ENCODE results near the gene MIDN. TPM values are rescaled to one million over a fixed set of nuclear protein-coding genes. Genes with fewer than 3 reads are reported as not detected.

The MIDN gene
- total RNA-seq, 1 donor from 2014 or later: 193 TPM

GRCh38 chr19:1293782-1294604 is 45.6 kb downstream of the MIDN start:
- DNase-seq (ENCODE audit: low spot score, unreplicated experiment): no peak
- H3K4me1 Mint-ChIP-seq (ENCODE audit: low read depth): no peaks in the 10 kb centered on the region
- TF ChIP-seq, protein P1, sequence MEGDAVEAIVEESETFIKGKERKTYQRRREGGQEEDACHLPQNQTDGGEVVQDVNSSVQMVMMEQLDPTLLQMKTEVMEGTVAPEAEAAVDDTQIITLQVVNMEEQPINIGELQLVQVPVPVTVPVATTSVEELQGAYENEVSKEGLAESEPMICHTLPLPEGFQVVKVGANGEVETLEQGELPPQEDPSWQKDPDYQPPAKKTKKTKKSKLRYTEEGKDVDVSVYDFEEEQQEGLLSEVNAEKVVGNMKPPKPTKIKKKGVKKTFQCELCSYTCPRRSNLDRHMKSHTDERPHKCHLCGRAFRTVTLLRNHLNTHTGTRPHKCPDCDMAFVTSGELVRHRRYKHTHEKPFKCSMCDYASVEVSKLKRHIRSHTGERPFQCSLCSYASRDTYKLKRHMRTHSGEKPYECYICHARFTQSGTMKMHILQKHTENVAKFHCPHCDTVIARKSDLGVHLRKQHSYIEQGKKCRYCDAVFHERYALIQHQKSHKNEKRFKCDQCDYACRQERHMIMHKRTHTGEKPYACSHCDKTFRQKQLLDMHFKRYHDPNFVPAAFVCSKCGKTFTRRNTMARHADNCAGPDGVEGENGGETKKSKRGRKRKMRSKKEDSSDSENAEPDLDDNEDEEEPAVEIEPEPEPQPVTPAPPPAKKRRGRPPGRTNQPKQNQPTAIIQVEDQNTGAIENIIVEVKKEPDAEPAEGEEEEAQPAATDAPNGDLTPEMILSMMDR (IDR thresholded peaks at IDR 0.05; ENCODE audit: unreplicated experiment): no peak
- peaks cover 3% of the 10 kb centered on the region for H3K36me3 Mint-ChIP-seq (ENCODE audit: insufficient read depth)
- H3K9me3 Mint-ChIP-seq (ENCODE audit: low read depth): no peaks in the 10 kb centered on the region
- no peak overlapping the region for H3K4me3 Mint-ChIP-seq (ENCODE audit: low read depth)
- H3K27ac Mint-ChIP-seq: no peak overlapping the region
- no peaks in the 10 kb centered on the region for H3K27me3 Mint-ChIP-seq

- H3K27ac Mint-ChIP-seq: no peak overlapping the region
- H3K4me3 Mint-ChIP-seq (ENCODE audit: low read depth): no peak overlapping the region
- no peak for DNase-seq (ENCODE audit: low spot score, unreplicated experiment)
- TF ChIP-seq, protein P1 (IDR thresholded peaks at IDR 0.05; ENCODE audit: unreplicated experiment): no peak
- H3K4me1 Mint-ChIP-seq (ENCODE audit: low read depth): no peaks in the 10 kb centered on the region
- H3K9me3 Mint-ChIP-seq (ENCODE audit: low read depth): no peaks in the 10 kb centered on the region
- peaks cover 3% of the 10 kb centered on the region for H3K36me3 Mint-ChIP-seq (ENCODE audit: insufficient read depth)
- no peaks in the 10 kb centered on the region for H3K27me3 Mint-ChIP-seq
Measured at GRCh38 chr19:1294688-1295087, 46.3 kb downstream of the MIDN start.

DNA sequence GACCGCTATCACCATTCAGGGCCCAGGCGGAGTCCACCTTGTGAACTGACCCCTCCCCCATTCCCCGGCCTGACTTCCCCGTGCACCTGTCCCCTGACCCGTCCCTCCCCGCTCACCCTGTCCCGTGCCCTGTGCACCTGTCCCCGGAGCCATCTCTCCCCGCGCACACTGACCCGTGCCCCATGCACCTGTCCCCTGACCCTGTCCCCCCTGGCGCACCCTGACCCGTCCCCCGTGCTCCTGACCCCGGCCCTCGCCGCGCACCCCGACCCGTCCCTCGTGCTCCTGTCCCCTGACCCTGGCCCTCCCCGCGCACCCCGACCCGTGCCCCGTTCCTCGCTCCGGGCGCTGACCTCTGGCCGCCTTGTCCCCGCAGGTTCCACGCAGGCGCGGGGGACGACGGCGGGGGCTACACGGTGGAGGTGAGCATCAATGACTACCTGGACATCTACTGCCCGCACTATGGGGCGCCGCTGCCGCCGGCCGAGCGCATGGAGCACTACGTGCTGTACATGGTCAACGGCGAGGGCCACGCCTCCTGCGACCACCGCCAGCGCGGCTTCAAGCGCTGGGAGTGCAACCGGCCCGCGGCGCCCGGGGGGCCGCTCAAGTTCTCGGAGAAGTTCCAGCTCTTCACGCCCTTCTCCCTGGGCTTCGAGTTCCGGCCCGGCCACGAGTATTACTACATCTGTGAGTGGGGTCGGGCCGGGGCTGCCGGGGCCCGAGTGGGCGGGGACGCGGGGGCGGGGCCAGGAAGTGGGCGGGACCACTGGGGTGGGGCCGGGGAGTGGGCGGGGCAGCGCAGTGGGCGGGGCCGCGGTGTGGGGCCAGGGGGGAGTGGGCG is 47.0 kb downstream of the MIDN start:
- no peak overlapping the region for H3K27ac Mint-ChIP-seq
- no peaks in the 10 kb centered on the region for H3K27me3 Mint-ChIP-seq
- H3K9me3 Mint-ChIP-seq (ENCODE audit: low read depth): no peaks in the 10 kb centered on the region
- H3K4me3 Mint-ChIP-seq (ENCODE audit: low read depth): no peak overlapping the region
- no peak for DNase-seq (ENCODE audit: low spot score, unreplicated experiment)
- H3K4me1 Mint-ChIP-seq (ENCODE audit: low read depth): no peaks in the 10 kb centered on the region
- peaks cover 3% of the 10 kb centered on the region for H3K36me3 Mint-ChIP-seq (ENCODE audit: insufficient read depth)
- TF ChIP-seq, protein P1 (IDR thresholded peaks at IDR 0.05; ENCODE audit: unreplicated experiment): no peak

DNA sequence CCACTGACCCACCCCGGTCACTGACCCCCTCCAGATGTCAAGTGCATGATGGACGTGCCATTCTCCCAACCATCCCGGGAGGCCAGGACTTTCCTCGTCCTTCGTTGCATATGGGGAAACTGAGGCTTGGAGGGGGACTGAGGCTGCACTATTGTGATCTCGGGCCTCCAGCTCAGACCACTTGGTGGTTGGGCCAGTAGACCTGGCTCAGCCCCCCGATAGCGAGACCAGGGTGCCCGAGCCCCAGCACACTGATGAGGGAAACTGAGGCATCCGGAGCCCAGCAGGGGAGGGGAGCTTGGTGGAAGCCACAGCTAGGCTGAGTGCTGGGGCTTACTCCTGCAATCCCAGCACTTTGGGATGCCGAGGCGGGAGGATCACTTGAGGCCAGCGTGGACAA is 47.7 kb downstream of the MIDN start:
- Mint-ChIP-seq H3K27ac (no peak overlapping the region), H3K27me3 (no peaks in the 10 kb centered on the region), H3K4me3 (ENCODE audit: low read depth) (no peak overlapping the region), H3K4me1 (ENCODE audit: low read depth) (no peaks in the 10 kb centered on the region), H3K9me3 (ENCODE audit: low read depth) (no peaks in the 10 kb centered on the region), H3K36me3 (ENCODE audit: insufficient read depth) (peaks cover 6% of the 10 kb centered on the region)
- TF ChIP-seq, protein P1 (IDR thresholded peaks at IDR 0.05; ENCODE audit: unreplicated experiment): no peak
- no peak for DNase-seq (ENCODE audit: low spot score, unreplicated experiment)

- Mint-ChIP-seq H3K27me3 (no peaks in the 10 kb centered on the region), H3K4me3 (ENCODE audit: low read depth) (no peak overlapping the region), H3K9me3 (ENCODE audit: low read depth) (no peaks in the 10 kb centered on the region), H3K27ac (no peak overlapping the region), H3K36me3 (ENCODE audit: insufficient read depth) (peaks cover 6% of the 10 kb centered on the region), H3K4me1 (ENCODE audit: low read depth) (no peaks in the 10 kb centered on the region)
- no peak for DNase-seq (ENCODE audit: low spot score, unreplicated experiment)
- TF ChIP-seq, protein P1 (IDR thresholded peaks at IDR 0.05; ENCODE audit: unreplicated experiment): no peak
Measured at GRCh38 chr19:1296575-1297271, 48.3 kb downstream of the MIDN start.

All from progenitor cell of endocrine pancreas (in vitro differentiated cells).